Keratinocyte (primary cell): ENCODE data around the gene ATPAF2. TPM values are rescaled to one million over a fixed set of nuclear protein-coding genes. Genes with fewer than 3 reads are reported as not detected.

Experiments used
- DNase-seq: peaks from one replicate; pipeline ENCODE4 v3.0.0-alpha.2; 2011; ENCODE audit warnings: low read depth, missing footprints, low spot score
- FAIRE-seq: peaks from 2 replicates; lab custom pipeline; 2011; peaks lifted over from hg19 to GRCh38; lab: Jason Lieb, UNC
- H2AFZ ChIP-seq: 2 replicates; pipeline ENCODE4 v1.6.0; 2012; ENCODE audit warnings: low read length, control low read depth, inconsistent platforms; ENCODE audit not compliant: control insufficient read depth
- H3K27ac ChIP-seq: 2 replicates; pipeline ENCODE4 v1.5.1; 2011; ENCODE audit warnings: low read length; ENCODE audit not compliant: control insufficient read depth, insufficient read depth
- H3K27me3 ChIP-seq: 3 replicates; pipeline ENCODE4 v1.6.0; 2011; ENCODE audit warnings: low read length; ENCODE audit not compliant: control insufficient read depth, insufficient read depth; ENCODE audit errors: extremely low read depth
- H3K36me3 ChIP-seq, 2 experiments: 2 replicates in 1 of 2; 3 replicates in 1 of 2; pipeline ENCODE4 v1.5.1; 2011; ENCODE audit warnings: low read length in 2 of 2, mild to moderate bottlenecking in 1 of 2; ENCODE audit not compliant: control insufficient read depth in 2 of 2, insufficient read depth in 2 of 2; ENCODE audit errors: extremely low read depth in 1 of 2
- H3K4me1 ChIP-seq: 3 replicates; pipeline ENCODE4 v1.5.1; 2011; ENCODE audit warnings: low read length; ENCODE audit not compliant: control insufficient read depth, insufficient read depth; ENCODE audit errors: extremely low read depth
- H3K4me2 ChIP-seq: 3 replicates; pipeline ENCODE4 v1.6.0; 2011; ENCODE audit warnings: low read depth, low read length; ENCODE audit not compliant: control insufficient read depth, insufficient read depth; ENCODE audit errors: extremely low read depth
- H3K4me3 ChIP-seq, 3 experiments: fragments of 200-600 bp in 1 of 3; sonication (generic) in 1 of 3; 2 replicates in 2 of 3; 3 replicates in 1 of 3; pipeline ENCODE4 v1.5.1; 2011 to 2016; ENCODE audit warnings: low read length in 3 of 3, mild to moderate bottlenecking in 3 of 3, control low read depth in 2 of 3, inconsistent platforms in 1 of 3, low read depth in 1 of 3, mixed read lengths in 1 of 3, mixed run types in 1 of 3, moderate library complexity in 1 of 3; ENCODE audit not compliant: control insufficient read depth in 2 of 3, insufficient read depth in 2 of 3; ENCODE audit errors: extremely low read depth in 1 of 3
- H3K79me2 ChIP-seq: 2 replicates; pipeline ENCODE4 v1.6.0; 2012; ENCODE audit warnings: low read length; ENCODE audit not compliant: control insufficient read depth, insufficient read depth
- H3K9ac ChIP-seq: 3 replicates; pipeline ENCODE4 v1.6.0; 2011; ENCODE audit warnings: low read length; ENCODE audit not compliant: control insufficient read depth, insufficient read depth; ENCODE audit errors: extremely low read depth
- H3K9me1 ChIP-seq: 3 replicates; pipeline ENCODE4 v1.6.0; 2011; ENCODE audit warnings: low read length; ENCODE audit not compliant: control insufficient read depth, insufficient read depth; ENCODE audit errors: extremely low read depth
- H3K9me3 ChIP-seq: 2 replicates; pipeline ENCODE4 v1.5.1; 2012; ENCODE audit warnings: low read depth, low read length; ENCODE audit not compliant: control insufficient read depth
- H4K20me1 ChIP-seq: 3 replicates; pipeline ENCODE4 v1.6.0; 2011; ENCODE audit warnings: low read length; ENCODE audit not compliant: control insufficient read depth, insufficient read depth; ENCODE audit errors: extremely low read depth
- CTCF ChIP-seq, 3 experiments: IDR thresholded peaks in 1 of 3; conservative IDR thresholded peaks in 1 of 3; optimal IDR thresholded peaks in 1 of 3; 2 replicates in 2 of 3; 3 replicates in 1 of 3; pipeline versions ENCODE3 to v1.5.1; 2011; ENCODE audit warnings: low read length in 3 of 3, mild to moderate bottlenecking in 3 of 3, moderate library complexity in 2 of 3, control low read depth in 1 of 3, inconsistent platforms in 1 of 3; ENCODE audit not compliant: insufficient read depth in 2 of 3; ENCODE audit errors: extremely low read depth in 1 of 3
- EZH2 ChIP-seq: IDR thresholded peaks from one replicate; pipeline ENCODE4 v1.6.1; 2012; ENCODE audit warnings: inconsistent platforms, mild to moderate bottlenecking, low read length, moderate library complexity
- dilution Hi-C: fragments of 300-500 bp; cut with MboI; formaldehyde crosslinking; loops from one replicate; pipeline ENCODE4 v1.7.0; 2020; ENCODE audit warnings: low sequenced_read_pairs; ENCODE audit not compliant: extremely low pct_ligation_motif_present
- polyA plus RNA-seq, 5 experiments: library from polyadenylated mRNA; depleted of rRNA in 3 of 5; stranded (reverse) in 3 of 5; stranded (forward) in 1 of 5; unstranded in 1 of 5; fragments of >200 nt; gene quantifications; 1 replicate in 1 of 5; 2 replicates in 3 of 5; 3 replicates in 1 of 5; pipeline versions ENCODE4 v1.2.1 to v1.2.3, GENCODE V29; 2011 to 2012; ENCODE audit warnings: missing spikeins in 2 of 5, low read depth in 1 of 5, low replicate concordance in 1 of 5

Gene ATPAF2
- polyA plus RNA-seq, 1 donor (not counting 4 experiments of a cell fraction or from before 2014, with no cell fraction given), result 24.4 TPM

GRCh38 chr17:17970699-17971430, 68.1 kb downstream of the ATPAF2 start:
- Histone ChIP-seq H3K4me1 (peaks cover 23% of the 10 kb centered on the region), H3K27ac (peak overlapping the region; percentile 74), H3K4me3 (peak overlapping the region; percentile 78 to 88 (median 87)), H3K4me2 (peak overlapping the region; percentile 99), H3K9me1 (peaks cover 3% of the 10 kb centered on the region), H3K27me3 (no peaks in the 10 kb centered on the region), H3K9me3 (no peaks in the 10 kb centered on the region), H2AFZ (no peak overlapping the region), H3K79me2 (peaks cover 61% of the 10 kb centered on the region), H4K20me1 (no peaks in the 10 kb centered on the region), H3K9ac (peak overlapping the region; percentile 86), H3K36me3 (peaks cover 0 to 1% of the 10 kb centered on the region in 2 experiments)
- DNase-seq (no peak), FAIRE-seq (peak; percentile 26)
- TF ChIP-seq CTCF (optimal IDR thresholded peaks at IDR 0.05 in 1 of 3, IDR thresholded peaks at IDR 0.05 in 1 of 3, conservative IDR thresholded peaks at IDR 0.05 in 1 of 3; ENCODE audit: extremely low read depth in 1 of 3, insufficient read depth in 2 of 3, low read length in 3 of 3) (no peak), EZH2 (no peak)
- dilution Hi-C loops, result no loop called here

Other genes starting within 250 kb of the ATPAF2 start
- gene SREBF1, start 202.2 kb downstream of the ATPAF2 start, polyA plus RNA-seq, result 51.7 to 62.3 TPM (median 59.8 TPM) in 3 replicates
- 36.3 to 54.0 TPM (median 39.5 TPM) in 3 replicates for gene TOM1L2, start 66.8 kb downstream of the ATPAF2 start, polyA plus RNA-seq
- gene DRC3, start 66.3 kb downstream of the ATPAF2 start, polyA plus RNA-seq, result 0.42 to 0.80 TPM (median 0.69 TPM) in 3 replicates
- gene GID4, start 240 bp upstream of the ATPAF2 start, polyA plus RNA-seq, result 15.2 to 17.6 TPM (median 16.8 TPM) in 3 replicates
- gene DRG2, start 48.8 kb upstream of the ATPAF2 start, polyA plus RNA-seq, result 33.3 to 49.2 TPM (median 36.4 TPM) in 3 replicates
- gene MYO15A, start 69.6 kb upstream of the ATPAF2 start, polyA plus RNA-seq, result 0.20 to 0.53 TPM (median 0.25 TPM) in 3 replicates
- 41.5 to 71.3 TPM (median 50.2 TPM) in 3 replicates for gene ALKBH5, start 144.7 kb upstream of the ATPAF2 start, polyA plus RNA-seq
- gene LLGL1, start 186.5 kb upstream of the ATPAF2 start, polyA plus RNA-seq, result 13.8 to 24.7 TPM (median 22.6 TPM) in 3 replicates
- gene FLII, start 219.6 kb upstream of the ATPAF2 start, polyA plus RNA-seq, result 376 to 509 TPM (median 404 TPM) in 3 replicates
- gene MIEF2, start 221.5 kb upstream of the ATPAF2 start, polyA plus RNA-seq, result 7.9 to 12.8 TPM (median 9.1 TPM) in 3 replicates